Tibial artery (tissue), 4 donors: ENCODE results near the gene PSMC4.
A peak's percentile ranks its signal among the peaks of the same experiment; 100 is the strongest.

Experiments
- DNase-seq, 2 donors: peaks; one replicate each; pipeline ENCODE4 v3.0.0-alpha.2; 2019
- H3K27ac ChIP-seq, 2 donors: fragments of 200-600 bp; sonication (generic) in 1 of 2; 1 replicate in 1 of 2; 2 replicates in 1 of 2; pipeline ENCODE4 v1.5.1; 2018 to 2019; ENCODE audit warnings: mild to moderate bottlenecking in 1 of 2
- H3K27me3 ChIP-seq, 2 donors: fragments of 200-600 bp; sonication (generic) in 1 of 2; one replicate each; pipeline versions ENCODE4 v1.5.1 to v1.6.0; 2016 to 2019
- H3K36me3 ChIP-seq, 3 donors: fragments of 200-600 bp; sonication (generic) in 2 of 3; one replicate each; pipeline ENCODE4 v1.5.1; 2016 to 2019; ENCODE audit warnings: mild to moderate bottlenecking in 2 of 3
- H3K4me1 ChIP-seq, 4 donors: fragments of 200-600 bp; sonication (generic) in 2 of 4; 1 replicate in 3 of 4; 2 replicates in 1 of 4; pipeline ENCODE4 v1.5.1; 2016 to 2019
- H3K4me3 ChIP-seq, 2 donors: fragments of 200-600 bp; sonication (generic) in 1 of 2; 1 replicate in 1 of 2; 2 replicates in 1 of 2; pipeline ENCODE4 v1.5.1; 2018 to 2019; ENCODE audit warnings: mild to moderate bottlenecking in 2 of 2
- H3K9me3 ChIP-seq, 3 donors: fragments of 200-600 bp; sonication (generic) in 1 of 3; one replicate each; pipeline ENCODE4 v1.5.1; 2016 to 2019
- CTCF ChIP-seq, 2 experiments: fragments of 200-600 bp in 1 of 2; fragments of 450-650 bp in 1 of 2; IDR thresholded peaks; one replicate each; pipeline ENCODE4 v1.5.1; 2017 to 2019; ENCODE audit warnings: antibody characterized with exemption in 2 of 2, mild to moderate bottlenecking in 1 of 2, moderate library complexity in 1 of 2
- intact Hi-C: fragments of 100-400 bp; cut with DNase I; formaldehyde crosslinking; loops from one replicate; pipeline ENCODE4 v1.15.0; 2023; ENCODE audit warnings: low total_unique reads

PSMC4 gene

GRCh38 chr19:39998501-39998900 is 27.5 kb downstream of the PSMC4 start:
- Histone ChIP-seq H3K4me3 (no peak overlapping the region), H3K27ac (peak overlapping the region in 1 of 2 donors; percentile 94), H3K9me3 (peaks cover 0 to 4% (median 2%) of the 10 kb centered on the region in 3 donors), H3K36me3 (peaks cover 0 to 10% (median 7%) of the 10 kb centered on the region in 3 donors), H3K27me3 (no peaks in the 10 kb centered on the region), H3K4me1 (peaks cover 0 to 21% (median 16%) of the 10 kb centered on the region in 4 donors)
- intact Hi-C loops = no loop called here
- TF ChIP-seq CTCF (IDR thresholded peaks at IDR 0.05) = no peak
- DNase-seq = no peak

GRCh38 chr19:40005691-40006272 is 34.8 kb downstream of the PSMC4 start:
- TF ChIP-seq CTCF (IDR thresholded peaks at IDR 0.05) = no peak
- no peaks in the 10 kb centered on the region for H3K4me1 ChIP-seq
- intact Hi-C loops = no loop called here
- H3K27me3 ChIP-seq = no peaks in the 10 kb centered on the region
- H3K4me3 ChIP-seq = no peak overlapping the region
- DNase-seq = no peak
- peaks cover 0 to 10% (median 0%) of the 10 kb centered on the region in 3 donors for H3K9me3 ChIP-seq
- H3K36me3 ChIP-seq = peaks cover 47 to 48% (median 48%) of the 10 kb centered on the region in 3 donors
- no peak overlapping the region for H3K27ac ChIP-seq

GRCh38 chr19:40006273-40006691 is 35.3 kb downstream of the PSMC4 start:
- DNase-seq = no peak
- Histone ChIP-seq H3K4me1 (no peaks in the 10 kb centered on the region), H3K27me3 (no peaks in the 10 kb centered on the region), H3K27ac (no peak overlapping the region), H3K36me3 (peaks cover 52 to 53% (median 53%) of the 10 kb centered on the region in 3 donors), H3K9me3 (peaks cover 0 to 15% (median 0%) of the 10 kb centered on the region in 3 donors), H3K4me3 (no peak overlapping the region)
- no peak for TF ChIP-seq CTCF (IDR thresholded peaks at IDR 0.05)
- intact Hi-C loops = no loop called here

- no peak for DNase-seq
- H3K27ac ChIP-seq = no peak overlapping the region
- no peaks in the 10 kb centered on the region for H3K4me1 ChIP-seq
- H3K36me3 ChIP-seq = peaks cover 84 to 87% (median 86%) of the 10 kb centered on the region in 3 donors
- H3K4me3 ChIP-seq = no peak overlapping the region
- no peaks in the 10 kb centered on the region for H3K27me3 ChIP-seq
- no peak for TF ChIP-seq CTCF (IDR thresholded peaks at IDR 0.05)
- H3K9me3 ChIP-seq = peaks cover 3 to 40% (median 18%) of the 10 kb centered on the region in 3 donors
- intact Hi-C loops = no loop called here
These were observed 38.7 kb downstream of the PSMC4 start for GRCh38 chr19:40009674-40010073.

GRCh38 chr19:40013991-40014390 is 43.0 kb downstream of the PSMC4 start:
- no peak for TF ChIP-seq CTCF (IDR thresholded peaks at IDR 0.05)
- H3K4me1 ChIP-seq = no peaks in the 10 kb centered on the region
- H3K9me3 ChIP-seq = peaks cover 21 to 83% (median 44%) of the 10 kb centered on the region in 3 donors
- no peak overlapping the region for H3K4me3 ChIP-seq
- peaks cover 59 to 88% (median 77%) of the 10 kb centered on the region in 3 donors for H3K36me3 ChIP-seq
- no peak for DNase-seq
- intact Hi-C loops = no loop called here
- H3K27ac ChIP-seq = no peak overlapping the region
- no peaks in the 10 kb centered on the region for H3K27me3 ChIP-seq
